OCI-LY7 (cell line): ENCODE results near the gene GNAQ.

Experiments
- CTCF ChIP-seq: fragments of 200-600 bp; sonication (generic); conservative IDR thresholded peaks from 2 replicates; pipeline ENCODE4 v1.5.1; 2014; ENCODE audit warnings: mild to moderate bottlenecking, antibody characterized with exemption, low read length, moderate library complexity, mixed read lengths
- EZH2phosphoT487 ChIP-seq: fragments of 200-600 bp; sonication (generic); IDR thresholded peaks from 2 replicates; pipeline ENCODE4 v1.6.1; 2018; ENCODE audit warnings: low read depth, borderline replicate concordance, mild to moderate bottlenecking, mixed run types, antibody characterized with exemption, low read length, moderate library complexity, mixed read lengths

DNA sequence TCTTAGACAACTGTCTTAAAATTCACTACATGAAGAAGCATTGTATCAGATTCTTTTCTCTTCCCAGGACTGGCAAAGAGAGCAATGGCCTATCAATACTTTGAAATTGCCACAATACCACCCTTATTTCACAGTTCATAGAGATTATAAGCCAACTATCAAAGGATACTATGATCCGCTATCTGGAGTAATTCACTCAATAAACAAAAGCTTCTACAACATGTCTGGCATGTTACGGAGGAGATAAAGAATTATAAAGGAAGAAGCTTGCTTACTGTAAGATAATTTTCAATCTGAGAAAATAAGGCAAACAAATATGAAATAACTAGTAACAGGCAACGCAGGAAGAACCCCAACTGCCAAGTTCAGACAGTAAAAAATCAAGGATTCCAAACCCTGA lies 114.8 kb downstream of the GNAQ start:
- TF ChIP-seq CTCF (no peak), EZH2phosphoT487 (no peak)
